ENCODE data around the gene SARM1.
"Not testable (repeated sequence)": the region's sequence is repeated elsewhere in the genome, so short reads cannot be mapped to it uniquely, and the experiment has no call there.

SARM1 gene

GRCh38 chr17:28421787-28422305 is 50.4 kb downstream of the SARM1 start:
- no peak for DNase-seq (ENCODE audit: low read depth, low spot score)

GRCh38 chr17:28425206-28425605 is 53.7 kb downstream of the SARM1 start:
- no peak for DNase-seq (ENCODE audit: low read depth, low spot score)

GRCh38 chr17:28426081-28426519 is 54.6 kb downstream of the SARM1 start:
- no peak for DNase-seq (ENCODE audit: low read depth, low spot score)

- DNase-seq (ENCODE audit: low read depth, low spot score), result no peak
Observed at GRCh38 chr17:28427371-28427770, 55.9 kb downstream of the SARM1 start.

- DNase-seq (ENCODE audit: low read depth, low spot score), result not testable (repeated sequence)
Observed at GRCh38 chr17:28427982-28428381, 56.5 kb downstream of the SARM1 start.

- DNase-seq (ENCODE audit: low read depth, low spot score), result no peak
Observed at GRCh38 chr17:28433721-28434120, 62.2 kb downstream of the SARM1 start.

GRCh38 chr17:28434326-28434725 is 62.8 kb downstream of the SARM1 start:
- DNase-seq (ENCODE audit: low read depth, low spot score), result not testable (repeated sequence)

GRCh38 chr17:28443901-28444638 is 72.6 kb downstream of the SARM1 start:
- DNase-seq (ENCODE audit: low read depth, low spot score), result no peak

- no peak for DNase-seq (ENCODE audit: low read depth, low spot score)
Observed at GRCh38 chr17:28446716-28447395, 75.4 kb downstream of the SARM1 start.

GRCh38 chr17:28447396-28447760 is 75.9 kb downstream of the SARM1 start:
- no peak for DNase-seq (ENCODE audit: low read depth, low spot score)

GRCh38 chr17:28449859-28450258 is 78.4 kb downstream of the SARM1 start:
- no peak for DNase-seq (ENCODE audit: low read depth, low spot score)
